ENCODE data around the gene SNX9. TPM values are rescaled to one million over a fixed set of nuclear protein-coding genes. Genes with fewer than 3 reads are reported as not detected.
"Not testable (repeated sequence)": the region's sequence is repeated elsewhere in the genome, so short reads cannot be mapped to it uniquely, and the experiment has no call there.

Gene SNX9
- total RNA-seq, 2 experiments from 2014 or later = 44.9 to 45.1 TPM

DNA sequence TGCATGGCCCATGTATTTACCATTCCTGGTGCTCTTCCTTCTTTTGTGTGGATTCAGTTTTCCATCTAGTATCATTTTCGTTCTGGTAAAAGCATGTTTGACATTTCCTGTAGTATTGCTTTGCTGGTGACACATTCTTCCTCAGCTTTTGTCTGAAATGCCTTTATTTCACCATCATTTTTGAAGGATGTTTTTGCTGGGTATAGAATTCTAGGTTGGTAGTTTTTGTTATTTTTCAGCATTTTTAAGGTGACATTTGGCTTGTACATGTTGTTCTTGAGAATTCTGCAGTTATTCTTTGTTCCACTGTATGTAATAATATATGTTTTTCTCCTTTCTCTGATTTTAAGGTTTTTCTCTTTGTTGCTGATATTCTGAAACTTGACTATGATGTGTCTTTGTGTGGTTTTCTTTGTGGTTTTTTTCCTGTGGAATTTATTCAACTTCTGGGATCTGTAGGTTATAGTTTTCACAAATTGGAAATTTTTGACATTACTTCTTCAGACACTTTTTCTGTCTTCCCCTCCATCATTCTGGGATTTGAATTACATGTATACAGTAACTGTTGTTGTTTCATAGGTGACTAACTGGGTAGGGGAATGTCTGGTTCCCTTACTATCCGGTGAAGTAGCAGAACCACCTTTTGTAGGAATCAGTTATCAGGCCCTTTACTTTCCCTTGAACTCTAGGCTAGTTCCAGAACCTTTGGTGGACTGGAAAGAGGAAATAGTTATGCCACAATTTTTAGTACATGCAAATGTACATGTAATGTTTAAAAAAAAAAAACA lies 30.2 kb downstream of the SNX9 start:
- H3K27me3 Mint-ChIP-seq = no peaks in the 10 kb centered on the region
- peaks cover 20% of the 10 kb centered on the region for H3K9me3 Mint-ChIP-seq
- CTCF ChIA-PET = interaction anchor here (1.0 to 1.2 kb wide), 2 partner anchors 96 to 97 kb away, joined by 3 to 4 read pairs; no protein-coding TSS in a partner anchor
- H3K27ac Mint-ChIP-seq = no peak overlapping the region
- TF ChIP-seq, protein P1, sequence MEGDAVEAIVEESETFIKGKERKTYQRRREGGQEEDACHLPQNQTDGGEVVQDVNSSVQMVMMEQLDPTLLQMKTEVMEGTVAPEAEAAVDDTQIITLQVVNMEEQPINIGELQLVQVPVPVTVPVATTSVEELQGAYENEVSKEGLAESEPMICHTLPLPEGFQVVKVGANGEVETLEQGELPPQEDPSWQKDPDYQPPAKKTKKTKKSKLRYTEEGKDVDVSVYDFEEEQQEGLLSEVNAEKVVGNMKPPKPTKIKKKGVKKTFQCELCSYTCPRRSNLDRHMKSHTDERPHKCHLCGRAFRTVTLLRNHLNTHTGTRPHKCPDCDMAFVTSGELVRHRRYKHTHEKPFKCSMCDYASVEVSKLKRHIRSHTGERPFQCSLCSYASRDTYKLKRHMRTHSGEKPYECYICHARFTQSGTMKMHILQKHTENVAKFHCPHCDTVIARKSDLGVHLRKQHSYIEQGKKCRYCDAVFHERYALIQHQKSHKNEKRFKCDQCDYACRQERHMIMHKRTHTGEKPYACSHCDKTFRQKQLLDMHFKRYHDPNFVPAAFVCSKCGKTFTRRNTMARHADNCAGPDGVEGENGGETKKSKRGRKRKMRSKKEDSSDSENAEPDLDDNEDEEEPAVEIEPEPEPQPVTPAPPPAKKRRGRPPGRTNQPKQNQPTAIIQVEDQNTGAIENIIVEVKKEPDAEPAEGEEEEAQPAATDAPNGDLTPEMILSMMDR (IDR thresholded peaks at IDR 0.05) = no peak
- peaks cover 58% of the 10 kb centered on the region for H3K4me1 Mint-ChIP-seq (ENCODE audit: low read depth)
- no peak for DNase-seq
- no peak for ATAC-seq
- H3K4me3 Mint-ChIP-seq = no peak overlapping the region
- POLR2A ChIA-PET = interaction anchor here (1.4 kb wide), 1 partner anchor 17 kb away, joined by 3 read pairs; no protein-coding TSS in a partner anchor
- intact Hi-C loops (cut with micrococcal nuclease) = no loop called here
- H3K36me3 Mint-ChIP-seq (ENCODE audit: low read depth) = peaks cover 57% of the 10 kb centered on the region

GRCh38 chr6:157853902-157854502 lies 31.0 kb downstream of the SNX9 start:
- ChIA-PET CTCF (interaction anchor here (1.2 kb wide), 1 partner anchor 98 kb away, joined by 4 read pairs; no protein-coding TSS in a partner anchor), POLR2A (no interaction called here)
- H3K4me3 Mint-ChIP-seq = no peak overlapping the region
- no peak overlapping the region for H3K27ac Mint-ChIP-seq
- intact Hi-C loops (cut with micrococcal nuclease) = no loop called here
- peaks cover 25% of the 10 kb centered on the region for H3K9me3 Mint-ChIP-seq
- peaks cover 60% of the 10 kb centered on the region for H3K36me3 Mint-ChIP-seq (ENCODE audit: low read depth)
- peaks cover 59% of the 10 kb centered on the region for H3K4me1 Mint-ChIP-seq (ENCODE audit: low read depth)
- DNase-seq (no peak), ATAC-seq (no peak)
- TF ChIP-seq, protein P1 (IDR thresholded peaks at IDR 0.05) = no peak
- H3K27me3 Mint-ChIP-seq = no peaks in the 10 kb centered on the region

GRCh38 chr6:157855325-157855724 lies 32.3 kb downstream of the SNX9 start:
- intact Hi-C loops (cut with micrococcal nuclease) = no loop called here
- TF ChIP-seq, protein P1 (IDR thresholded peaks at IDR 0.05) = no peak
- H3K4me1 Mint-ChIP-seq (ENCODE audit: low read depth) = peaks cover 56% of the 10 kb centered on the region
- no peak for ATAC-seq
- no peak overlapping the region for H3K27ac Mint-ChIP-seq
- H3K27me3 Mint-ChIP-seq = no peaks in the 10 kb centered on the region
- H3K9me3 Mint-ChIP-seq = peaks cover 25% of the 10 kb centered on the region
- peaks cover 48% of the 10 kb centered on the region for H3K36me3 Mint-ChIP-seq (ENCODE audit: low read depth)
- POLR2A ChIA-PET = no interaction called here
- H3K4me3 Mint-ChIP-seq = no peak overlapping the region
- CTCF ChIA-PET = no interaction called here
- no peak for DNase-seq

GRCh38 chr6:157855804-157856203 lies 32.8 kb downstream of the SNX9 start:
- CTCF ChIA-PET = not testable (repeated sequence)
- Mint-ChIP-seq H3K36me3 (ENCODE audit: low read depth) (peaks cover 50% of the 10 kb centered on the region), H3K4me1 (ENCODE audit: low read depth) (peaks cover 60% of the 10 kb centered on the region)

DNA sequence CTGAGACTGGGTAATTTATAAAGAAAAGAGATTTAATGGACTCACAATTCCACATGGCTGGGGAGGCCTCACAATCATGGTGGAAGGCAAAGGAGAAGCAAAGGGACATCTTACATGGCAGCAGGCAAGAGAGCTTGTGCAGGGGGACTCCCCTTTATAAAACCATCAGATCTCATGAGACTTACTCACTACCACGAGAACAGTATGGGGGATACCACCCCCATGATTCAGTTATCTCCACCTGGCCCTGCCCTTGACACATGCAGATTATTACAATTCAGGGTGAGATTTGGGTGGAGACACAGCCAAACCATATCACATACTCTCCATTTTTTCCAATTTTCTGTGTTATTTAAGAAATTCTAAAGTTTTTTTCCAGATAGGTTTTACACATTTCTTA lies 35.6 kb downstream of the SNX9 start:
- H3K27ac Mint-ChIP-seq = peak overlapping the region; percentile 7
- H3K27me3 Mint-ChIP-seq; ATAC-seq; H3K4me3 Mint-ChIP-seq; intact Hi-C loops (cut with micrococcal nuclease): not testable (repeated sequence)
- CTCF ChIA-PET = interaction anchor here (1.0 kb wide), 1 partner anchor 15 kb away, joined by 3 read pairs; no protein-coding TSS in a partner anchor
- POLR2A ChIA-PET = interaction anchor here (1.5 kb wide), 1 partner anchor 12 kb away, joined by 5 read pairs; no protein-coding TSS in a partner anchor
- peaks cover 74% of the 10 kb centered on the region for H3K4me1 Mint-ChIP-seq (ENCODE audit: low read depth)
- peaks cover 12% of the 10 kb centered on the region for H3K9me3 Mint-ChIP-seq
- H3K36me3 Mint-ChIP-seq (ENCODE audit: low read depth) = peaks cover 43% of the 10 kb centered on the region
- peak; percentile 57 for DNase-seq

More at GRCh38 chr6:157855804-157856203, 32.8 kb downstream of the SNX9 start:
- intact Hi-C loops (cut with micrococcal nuclease); H3K4me3 Mint-ChIP-seq; DNase-seq; ATAC-seq; H3K27ac Mint-ChIP-seq; H3K27me3 Mint-ChIP-seq: not testable (repeated sequence)
- H3K9me3 Mint-ChIP-seq = peaks cover 25% of the 10 kb centered on the region
- POLR2A ChIA-PET = interaction anchor here (1.4 kb wide), 1 partner anchor 9 kb away, joined by 3 read pairs; no protein-coding TSS in a partner anchor
